ENCODE measurements around the gene TRIM75.

GRCh38 chr4:165011403-165011802 lies 42.3 kb upstream of the TRIM75 start:
- TF ChIP-seq GATA2 (IDR thresholded peaks at IDR 0.05; ENCODE audit: low read depth, low read length) (no peak), GATA3 (IDR thresholded peaks at IDR 0.05; ENCODE audit: low read depth, low read length) (no peak)
